BLaER1 treated with 17β-estradiol and CSF1 and Interleukin-3, amounts not matched to agents 10 nM and 100 nM (cell line): Measurements from ENCODE around the gene KLRC4.
"Not testable (repeated sequence)": the region's sequence is repeated elsewhere in the genome, so short reads cannot be mapped to it uniquely, and the experiment has no call there.

Experiments used
- H3K27ac ChIP-seq, 11 experiments: shearing (Covaris generic); formaldehyde crosslinking; 2 replicates each; pipeline ENCODE4 v1.8.1; 2022
- H3K27me3 ChIP-seq, 11 experiments: shearing (Covaris generic); formaldehyde crosslinking; 2 replicates each; pipeline ENCODE4 v1.8.1; 2022
- H3K36me3 ChIP-seq, 11 experiments: shearing (Covaris generic); formaldehyde crosslinking; 2 replicates each; pipeline ENCODE4 v1.8.1; 2022
- H3K4me1 ChIP-seq, 10 experiments: shearing (Covaris generic); formaldehyde crosslinking; 2 replicates each; pipeline ENCODE4 v1.8.1; 2022
- H3K4me2 ChIP-seq, 11 experiments: shearing (Covaris generic); formaldehyde crosslinking; 2 replicates each; pipeline ENCODE4 v1.8.1; 2022
- H3K4me3 ChIP-seq, 10 experiments: shearing (Covaris generic); formaldehyde crosslinking; 2 replicates each; pipeline ENCODE4 v1.8.1; 2022
- H3K9ac ChIP-seq, 11 experiments: shearing (Covaris generic); formaldehyde crosslinking; 2 replicates each; pipeline ENCODE4 v1.8.1; 2022
- H3K9me3 ChIP-seq, 11 experiments: shearing (Covaris generic); formaldehyde crosslinking; replicated peaks in 1 of 11; 2 replicates each; pipeline ENCODE4 v1.8.1; 2022
- H4K20me1 ChIP-seq, 11 experiments: shearing (Covaris generic); formaldehyde crosslinking; 2 replicates each; pipeline ENCODE4 v1.8.1; 2022
- Cebpa-rat ChIP-seq, 11 experiments: shearing (Covaris generic); IDR thresholded peaks; 2 replicates each; pipeline ENCODE4 v1.8.1; 2022

The KLRC4 gene

DNA sequence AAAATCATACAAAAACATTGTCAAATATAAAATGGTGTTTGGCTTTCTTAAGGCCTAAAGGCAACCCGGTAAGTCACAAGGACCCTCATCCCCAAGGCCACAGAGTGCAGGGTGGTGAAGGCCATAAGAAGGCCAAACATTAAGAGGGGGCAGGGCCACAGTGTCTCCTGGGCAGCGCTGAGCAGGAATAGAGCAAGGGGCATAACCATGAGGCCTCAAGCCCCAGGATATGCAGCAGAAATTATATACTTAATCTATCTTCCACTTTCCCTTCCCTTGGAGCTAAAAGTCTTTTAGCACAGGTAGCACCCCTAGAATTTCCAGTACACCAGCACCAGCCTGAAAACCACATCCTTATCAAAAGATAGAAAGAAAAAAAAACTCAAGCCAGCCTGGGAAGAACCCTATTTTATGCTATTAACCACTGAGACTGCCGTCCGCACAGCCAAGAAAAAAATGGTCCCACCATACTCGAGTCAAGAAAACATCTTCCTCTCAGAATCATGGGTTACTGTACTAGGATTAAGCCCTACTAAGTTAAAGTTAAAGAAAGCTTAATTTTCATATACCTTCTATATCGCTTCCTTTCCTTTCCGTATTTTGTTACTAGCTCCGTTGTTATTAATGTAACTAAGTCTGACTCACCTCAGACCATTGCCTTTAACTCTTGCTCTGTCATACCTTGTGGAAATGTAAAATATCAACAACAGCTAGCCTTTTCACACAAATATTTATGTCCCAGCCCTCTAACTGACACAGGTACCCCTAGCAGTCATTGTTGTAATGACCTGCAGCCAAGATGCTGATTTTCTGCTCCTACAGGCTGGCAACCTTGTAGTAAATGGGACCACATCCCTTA is 39.8 kb downstream of the KLRC4 start:
- no peak for TF ChIP-seq Cebpa-rat (IDR thresholded peaks at IDR 0.05)
- H3K27me3 ChIP-seq = no peaks in the 10 kb centered on the region
- peaks cover 0 to 3% (median 0%) of the 10 kb centered on the region in 11 experiments; a peak in 1 of 22 replicates for H3K36me3 ChIP-seq
- no peak overlapping the region for H3K4me2 ChIP-seq
- no peak overlapping the region for H3K27ac ChIP-seq
- H3K9me3 ChIP-seq = peaks cover 15 to 37% (median 20%) of the 10 kb centered on the region in 11 experiments
- H3K4me3 ChIP-seq = no peak overlapping the region
- no peak overlapping the region for H3K9ac ChIP-seq
- no peaks in the 10 kb centered on the region for H4K20me1 ChIP-seq
- peaks cover 33 to 55% (median 45%) of the 10 kb centered on the region in 10 experiments for H3K4me1 ChIP-seq

- Histone ChIP-seq H3K27ac (no peak overlapping the region), H3K9me3 (peaks cover 15 to 37% (median 20%) of the 10 kb centered on the region in 11 experiments), H3K27me3 (no peaks in the 10 kb centered on the region), H3K9ac (no peak overlapping the region), H3K4me1 (peaks cover 35 to 51% (median 46%) of the 10 kb centered on the region in 10 experiments), H3K4me2 (no peak overlapping the region), H3K4me3 (no peak overlapping the region), H3K36me3 (peaks cover 0 to 3% (median 0%) of the 10 kb centered on the region in 11 experiments; a peak in 1 of 22 replicates), H4K20me1 (no peaks in the 10 kb centered on the region)
- TF ChIP-seq Cebpa-rat (IDR thresholded peaks at IDR 0.05) = no peak
These were observed 41.1 kb downstream of the KLRC4 start for GRCh38 chr12:10368206-10369171.

- Histone ChIP-seq H3K9me3 (peaks cover 15 to 37% (median 20%) of the 10 kb centered on the region in 11 experiments), H3K4me1 (peaks cover 36 to 51% (median 47%) of the 10 kb centered on the region in 10 experiments)
- H3K27ac ChIP-seq, H3K36me3 ChIP-seq, H3K27me3 ChIP-seq, H4K20me1 ChIP-seq, H3K9ac ChIP-seq, H3K4me2 ChIP-seq, H3K4me3 ChIP-seq: not testable (repeated sequence)
These were observed 41.8 kb downstream of the KLRC4 start for GRCh38 chr12:10367714-10368113.

GRCh38 chr12:10366875-10367274 is 42.7 kb downstream of the KLRC4 start:
- Histone ChIP-seq H3K9ac (no peak overlapping the region), H3K4me3 (no peak overlapping the region), H3K4me1 (peaks cover 37 to 51% (median 43%) of the 10 kb centered on the region in 10 experiments), H3K4me2 (no peak overlapping the region), H3K27me3 (no peaks in the 10 kb centered on the region), H3K27ac (no peak overlapping the region), H4K20me1 (no peaks in the 10 kb centered on the region), H3K36me3 (peaks cover 0 to 3% (median 0%) of the 10 kb centered on the region in 11 experiments; a peak in 1 of 22 replicates), H3K9me3 (peaks cover 15 to 37% (median 20%) of the 10 kb centered on the region in 11 experiments)
- no peak for TF ChIP-seq Cebpa-rat (IDR thresholded peaks at IDR 0.05)

GRCh38 chr12:10365696-10366405 is 43.7 kb downstream of the KLRC4 start:
- peak overlapping the region; percentile 84 to 98 (median 95) for H3K4me2 ChIP-seq
- peaks cover 15 to 37% (median 23%) of the 10 kb centered on the region in 11 experiments for H3K9me3 ChIP-seq
- no peaks in the 10 kb centered on the region for H3K27me3 ChIP-seq
- peaks cover 0 to 3% (median 0%) of the 10 kb centered on the region in 11 experiments; a peak in 1 of 22 replicates for H3K36me3 ChIP-seq
- peak overlapping the region in 8 of 11 experiments; percentile 75 to 86 (median 82); a peak in 15 of 22 replicates for H3K9ac ChIP-seq
- peaks cover 39 to 51% (median 44%) of the 10 kb centered on the region in 10 experiments for H3K4me1 ChIP-seq
- H4K20me1 ChIP-seq = no peaks in the 10 kb centered on the region
- H3K4me3 ChIP-seq = peak overlapping the region; percentile 62 to 82 (median 69); a peak in 17 of 20 replicates
- peak overlapping the region in 10 of 11 experiments; percentile 50 to 90 (median 84); a peak in 18 of 22 replicates for H3K27ac ChIP-seq
- no peak for TF ChIP-seq Cebpa-rat (IDR thresholded peaks at IDR 0.05)

- TF ChIP-seq Cebpa-rat (IDR thresholded peaks at IDR 0.05) = no peak
- peak overlapping the region in 10 of 11 experiments; percentile 50 to 90 (median 84); a peak in 21 of 22 replicates for H3K27ac ChIP-seq
- H3K36me3 ChIP-seq = 0 out of 22 replicates have a peak, but pooled peaks cover 0 to 3% (median 0%) of the 10 kb centered on the region in 11 experiments
- peak overlapping the region; percentile 84 to 98 (median 95) for H3K4me2 ChIP-seq
- peak overlapping the region; percentile 71 to 86 (median 81) for H3K9ac ChIP-seq
- peaks cover 39 to 52% (median 46%) of the 10 kb centered on the region in 10 experiments for H3K4me1 ChIP-seq
- peaks cover 15 to 32% (median 23%) of the 10 kb centered on the region in 11 experiments for H3K9me3 ChIP-seq
- no peaks in the 10 kb centered on the region for H4K20me1 ChIP-seq
- H3K4me3 ChIP-seq = peak overlapping the region; percentile 62 to 82 (median 69)
- no peaks in the 10 kb centered on the region for H3K27me3 ChIP-seq
These were observed 44.5 kb downstream of the KLRC4 start for GRCh38 chr12:10364815-10365622.

DNA sequence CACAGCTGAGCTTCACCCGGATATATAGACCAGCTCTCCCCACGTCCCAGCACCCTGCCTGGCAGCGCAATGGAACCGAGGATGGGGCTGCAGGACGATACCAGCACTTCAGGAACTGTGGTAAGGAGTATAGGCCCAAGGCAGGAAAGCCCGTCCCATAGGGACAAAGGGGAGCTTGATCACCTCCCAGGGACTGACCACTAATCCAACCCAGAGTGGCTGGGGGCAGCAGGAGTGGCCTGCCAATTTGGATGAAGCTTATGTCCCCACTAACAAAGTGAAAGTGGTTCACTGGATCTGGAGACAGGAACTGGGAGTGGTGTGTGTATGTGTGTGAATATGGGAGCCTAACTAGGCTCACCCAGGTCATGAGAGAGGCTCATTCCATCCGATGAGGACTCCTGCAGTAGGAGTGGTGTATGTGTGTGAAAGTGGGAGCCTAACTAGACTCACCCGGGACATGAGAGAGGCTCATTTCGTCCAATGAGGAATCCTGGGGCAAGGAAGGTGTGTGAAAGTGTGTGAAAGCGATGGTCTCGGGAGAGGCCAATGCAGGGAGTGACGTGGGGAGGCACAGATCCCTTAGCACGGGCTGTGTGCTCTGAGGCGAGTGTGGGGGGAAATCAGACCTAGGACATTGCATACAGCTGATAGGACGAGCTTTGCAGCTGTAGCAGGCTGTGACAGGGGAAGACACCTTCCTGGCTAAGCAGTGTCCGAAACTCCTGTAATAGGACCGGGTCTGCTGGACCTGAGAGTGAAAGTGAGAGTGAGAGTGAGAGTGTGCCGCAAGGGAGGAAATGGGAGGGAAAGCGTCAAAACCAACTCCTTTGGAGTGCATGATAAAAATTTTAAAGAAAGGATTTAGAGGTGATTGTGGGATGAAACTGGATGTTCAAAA is 45.4 kb downstream of the KLRC4 start:
- H3K4me2 ChIP-seq = peak overlapping the region; percentile 84 to 98 (median 95)
- TF ChIP-seq Cebpa-rat (IDR thresholded peaks at IDR 0.05) = no peak
- H3K9me3 ChIP-seq = peaks cover 15 to 29% (median 23%) of the 10 kb centered on the region in 11 experiments
- H4K20me1 ChIP-seq = no peaks in the 10 kb centered on the region
- H3K36me3 ChIP-seq = 0 out of 22 replicates have a peak, but pooled peaks cover 0 to 3% (median 0%) of the 10 kb centered on the region in 11 experiments
- peak overlapping the region; percentile 71 to 86 (median 81) for H3K9ac ChIP-seq
- peak overlapping the region; percentile 62 to 82 (median 69) for H3K4me3 ChIP-seq
- peaks cover 39 to 52% (median 46%) of the 10 kb centered on the region in 10 experiments for H3K4me1 ChIP-seq
- H3K27ac ChIP-seq = peak overlapping the region; percentile 17 to 90 (median 84); a peak in 21 of 22 replicates
- H3K27me3 ChIP-seq = no peaks in the 10 kb centered on the region
